MM.1S (cell line): ENCODE data around the gene GNPTAB.
"Not testable (repeated sequence)": the region's sequence is repeated elsewhere in the genome, so short reads cannot be mapped to it uniquely, and the experiment has no call there.

ENCODE experiments used
- EZH2 ChIP-seq: fragments of 300-600 bp; sonication (generic); optimal IDR thresholded peaks from 2 replicates; pipeline ENCODE3; 2017; ENCODE audit warnings: low read depth, mild to moderate bottlenecking, antibody characterized with exemption, low read length, mixed read lengths
- TF ChIP-seq, protein P1 (sequence below): fragments of 300-600 bp; sonication (generic); IDR thresholded peaks from 2 replicates; pipeline ENCODE4 v1.5.1; 2016; ENCODE audit warnings: antibody characterized with exemption, low read length, mixed read lengths

DNA sequence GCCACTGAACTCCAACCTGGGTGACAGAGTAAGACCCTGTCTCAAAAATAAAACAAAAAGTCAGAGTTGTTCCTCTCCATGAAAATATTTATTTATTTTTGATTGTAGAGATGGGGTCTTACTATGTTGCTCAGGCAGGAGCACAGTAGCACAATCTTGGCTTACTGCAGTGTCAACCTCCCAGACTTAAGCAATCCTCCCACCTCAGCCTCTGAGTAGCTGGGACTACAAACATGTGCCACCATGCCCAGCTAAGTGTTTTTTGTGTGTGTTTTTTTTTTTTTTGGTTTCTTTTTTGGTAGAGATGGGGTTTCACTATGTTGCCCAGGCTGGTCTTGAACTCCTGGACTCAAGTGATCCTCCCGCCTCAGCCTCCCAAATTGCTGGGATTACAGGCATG is 18.0 kb downstream of the GNPTAB start:
- TF ChIP-seq, protein P1, sequence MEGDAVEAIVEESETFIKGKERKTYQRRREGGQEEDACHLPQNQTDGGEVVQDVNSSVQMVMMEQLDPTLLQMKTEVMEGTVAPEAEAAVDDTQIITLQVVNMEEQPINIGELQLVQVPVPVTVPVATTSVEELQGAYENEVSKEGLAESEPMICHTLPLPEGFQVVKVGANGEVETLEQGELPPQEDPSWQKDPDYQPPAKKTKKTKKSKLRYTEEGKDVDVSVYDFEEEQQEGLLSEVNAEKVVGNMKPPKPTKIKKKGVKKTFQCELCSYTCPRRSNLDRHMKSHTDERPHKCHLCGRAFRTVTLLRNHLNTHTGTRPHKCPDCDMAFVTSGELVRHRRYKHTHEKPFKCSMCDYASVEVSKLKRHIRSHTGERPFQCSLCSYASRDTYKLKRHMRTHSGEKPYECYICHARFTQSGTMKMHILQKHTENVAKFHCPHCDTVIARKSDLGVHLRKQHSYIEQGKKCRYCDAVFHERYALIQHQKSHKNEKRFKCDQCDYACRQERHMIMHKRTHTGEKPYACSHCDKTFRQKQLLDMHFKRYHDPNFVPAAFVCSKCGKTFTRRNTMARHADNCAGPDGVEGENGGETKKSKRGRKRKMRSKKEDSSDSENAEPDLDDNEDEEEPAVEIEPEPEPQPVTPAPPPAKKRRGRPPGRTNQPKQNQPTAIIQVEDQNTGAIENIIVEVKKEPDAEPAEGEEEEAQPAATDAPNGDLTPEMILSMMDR, result not testable (repeated sequence)
- not testable (repeated sequence) for TF ChIP-seq EZH2
